CD14-positive monocyte (primary cell): ENCODE results near the gene PPFIA1. TPM values are rescaled to one million over a fixed set of nuclear protein-coding genes. Genes with fewer than 3 reads are reported as not detected.
A peak's percentile ranks its signal among the peaks of the same experiment; 100 is the strongest.

Experiments
- DNase-seq, 3 donors: peaks; one replicate each; pipeline ENCODE4 v3.0.0-alpha.2; 2011 to 2022
- H2AFZ ChIP-seq: 2 replicates; pipeline ENCODE4 v1.6.0; 2012; ENCODE audit warnings: mild to moderate bottlenecking, low read depth, low read length, inconsistent platforms; ENCODE audit not compliant: insufficient read depth, poor library complexity, severe bottlenecking
- H3K27ac ChIP-seq, 2 donors: 1 replicate in 1 of 2; 2 replicates in 1 of 2; pipeline ENCODE4 v1.5.1; 2012 to 2013; ENCODE audit warnings: low read length in 2 of 2, control low read depth in 1 of 2, inconsistent platforms in 1 of 2, low read depth in 1 of 2, mild to moderate bottlenecking in 1 of 2
- H3K27me3 ChIP-seq, 2 donors: one replicate each; pipeline versions ENCODE4 v1.6.0 to v1.6.1; 2011 to 2013; ENCODE audit warnings: low read length in 2 of 2; ENCODE audit not compliant: control insufficient read depth in 2 of 2, insufficient read depth in 2 of 2
- H3K36me3 ChIP-seq, 2 donors: replicated peaks in 1 of 2; 1 replicate in 1 of 2; 2 replicates in 1 of 2; pipeline versions ENCODE4 v1.5.1 to v1.6.1; 2012 to 2013; ENCODE audit warnings: low read length in 2 of 2, control low read depth in 1 of 2, inconsistent platforms in 1 of 2, mild to moderate bottlenecking in 1 of 2; ENCODE audit not compliant: insufficient read depth in 2 of 2, control insufficient read depth in 1 of 2
- H3K4me1 ChIP-seq, 2 donors: 1 replicate in 1 of 2; 2 replicates in 1 of 2; pipeline versions ENCODE4 v1.5.1 to v1.6.1; 2012 to 2013; ENCODE audit warnings: low read length in 2 of 2, control low read depth in 1 of 2, inconsistent platforms in 1 of 2, mild to moderate bottlenecking in 1 of 2, moderate library complexity in 1 of 2; ENCODE audit not compliant: insufficient read depth in 2 of 2, control insufficient read depth in 1 of 2
- H3K4me2 ChIP-seq: replicated peaks from 2 replicates; pipeline ENCODE3; 2012; ENCODE audit warnings: low read length, moderate library complexity, mild to moderate bottlenecking; ENCODE audit not compliant: poor library complexity, severe bottlenecking; ENCODE audit errors: extremely low read depth
- H3K4me3 ChIP-seq, 3 experiments: fragments of 200-600 bp in 1 of 3; sonication (generic) in 1 of 3; replicated peaks in 1 of 3; 1 replicate in 2 of 3; 2 replicates in 1 of 3; pipeline ENCODE4 v1.5.1; 2011 to 2013; ENCODE audit warnings: low read length in 3 of 3, mild to moderate bottlenecking in 3 of 3, control low read depth in 2 of 3, low read depth in 2 of 3, inconsistent platforms in 1 of 3, moderate library complexity in 1 of 3
- H3K79me2 ChIP-seq: 2 replicates; pipeline ENCODE4 v1.6.0; 2012; ENCODE audit warnings: mild to moderate bottlenecking, control low read depth, inconsistent platforms, low read length, moderate library complexity; ENCODE audit not compliant: insufficient read depth
- H3K9ac ChIP-seq: 2 replicates; pipeline ENCODE4 v1.6.0; 2017; ENCODE audit warnings: low read length, mild to moderate bottlenecking; ENCODE audit not compliant: insufficient read depth, poor library complexity, severe bottlenecking
- H3K9me3 ChIP-seq, 2 donors: replicated peaks in 1 of 2; 1 replicate in 1 of 2; 2 replicates in 1 of 2; pipeline versions ENCODE4 v1.5.1 to v1.6.1; 2012 to 2013; ENCODE audit warnings: low read length in 2 of 2, control low read depth in 1 of 2; ENCODE audit not compliant: control insufficient read depth in 1 of 2, insufficient read depth in 1 of 2
- H4K20me1 ChIP-seq: 2 replicates; pipeline ENCODE4 v1.6.0; 2012; ENCODE audit warnings: mild to moderate bottlenecking, low read length, control low read depth, moderate library complexity; ENCODE audit not compliant: insufficient read depth
- H3K27ac Mint-ChIP-seq, 7 donors: one replicate each; pipeline ENCODE4 v1.8.0; 2020; ENCODE audit warnings: mild to moderate bottlenecking in 7 of 7, mixed read lengths in 7 of 7, moderate library complexity in 6 of 7, inconsistent platforms in 2 of 7
- H3K27me3 Mint-ChIP-seq, 3 donors: one replicate each; pipeline ENCODE4 v1.8.0; 2021 to 2022; ENCODE audit warnings: low read depth in 3 of 3, mild to moderate bottlenecking in 3 of 3, mixed read lengths in 3 of 3, moderate library complexity in 3 of 3, inconsistent platforms in 1 of 3
- H3K36me3 Mint-ChIP-seq, 2 donors: one replicate each; pipeline ENCODE4 v1.8.0; 2020; ENCODE audit warnings: mixed read lengths in 2 of 2, inconsistent platforms in 1 of 2, mild to moderate bottlenecking in 1 of 2
- H3K4me1 Mint-ChIP-seq: one replicate; pipeline ENCODE4 v1.8.0; 2020; ENCODE audit warnings: mild to moderate bottlenecking, mixed read lengths
- H3K4me3 Mint-ChIP-seq, 2 donors: one replicate each; pipeline ENCODE4 v1.8.0; 2020; ENCODE audit warnings: mild to moderate bottlenecking in 2 of 2, mixed read lengths in 2 of 2, moderate library complexity in 1 of 2
- H3K9me3 Mint-ChIP-seq, 7 donors: one replicate each; pipeline ENCODE4 v1.8.0; 2020 to 2022; ENCODE audit warnings: mixed read lengths in 7 of 7, mild to moderate bottlenecking in 6 of 7, moderate library complexity in 6 of 7, inconsistent platforms in 2 of 7
- CTCF ChIP-seq: fragments of 200-600 bp; IDR thresholded peaks from one replicate; pipeline ENCODE4 v1.8.0; 2022; ENCODE audit warnings: antibody characterized with exemption, mild to moderate bottlenecking
- WGBS: methylation state at CpG from one replicate; pipeline ENCODE4 v1.1.5; 2013; ENCODE audit warnings: missing lambda C conversion rate; ENCODE audit not compliant: insufficient coverage; 5-methylcytosine and 5-hydroxymethylcytosine counted together
- intact Hi-C, 2 donors: fragments of 100-400 bp; cut with micrococcal nuclease; formaldehyde crosslinking; loops; one replicate each; pipeline versions ENCODE4 v1.15.0 to v1.15.1; 2023
- polyA plus RNA-seq, 3 donors: library from polyadenylated mRNA; depleted of rRNA in 1 of 3; unstranded in 2 of 3; stranded (reverse) in 1 of 3; fragments of 300-500 nt in 2 of 3; fragments of >200 nt in 1 of 3; fragmentation: Illumina TruSeq in 2 of 3; gene quantifications; 1 replicate in 2 of 3; 2 replicates in 1 of 3; pipeline ENCODE4 v1.2.3, GENCODE V29; 2012 to 2021

Gene PPFIA1
- polyA plus RNA-seq, 3 donors, result 7.5 to 65.7 (median 15.5) TPM

- H3K4me2 ChIP-seq, result peak overlapping the region; percentile 41
- peaks cover 14 to 16% of the 10 kb centered on the region in 2 donors for H3K4me1 ChIP-seq
- Mint-ChIP-seq H3K4me1 (peaks cover 16% of the 10 kb centered on the region), H3K36me3 (peaks cover 0 to 2% of the 10 kb centered on the region in 2 donors), H3K27ac (peak overlapping the region in 3 of 7 donors; percentile 21 to 60 (median 58)), H3K9me3 (peaks cover 0 to 4% (median 2%) of the 10 kb centered on the region in 7 donors), H3K4me3 (peak overlapping the region in 1 of 2 donors; percentile 82), H3K27me3 (peaks cover 88 to 99% (median 95%) of the 10 kb centered on the region in 3 donors)
- peaks cover 0 to 9% of the 10 kb centered on the region in 2 donors for H3K9me3 ChIP-seq
- no peaks in the 10 kb centered on the region for H3K79me2 ChIP-seq
- peaks cover 32 to 96% of the 10 kb centered on the region in 2 donors for H3K27me3 ChIP-seq
- no peaks in the 10 kb centered on the region for H3K36me3 ChIP-seq
- H3K4me3 ChIP-seq, result no peak overlapping the region
- no peak overlapping the region for H2AFZ ChIP-seq
- no peak overlapping the region for H3K27ac ChIP-seq
- intact Hi-C loops, result no loop called here
- TF ChIP-seq CTCF, result peak; percentile 14
- DNase-seq, result no peak
- H4K20me1 ChIP-seq, result peaks cover 17% of the 10 kb centered on the region
- 81% methylated on average over 7 of the region's 10 CpGs for WGBS
- no peak overlapping the region for H3K9ac ChIP-seq
Measured at GRCh38 chr11:70415191-70415590, 144.7 kb downstream of the PPFIA1 start.

GRCh38 chr11:70415642-70416395 lies 145.3 kb downstream of the PPFIA1 start:
- no peak overlapping the region for H3K9ac ChIP-seq
- H3K4me1 ChIP-seq, result peaks cover 14 to 16% of the 10 kb centered on the region in 2 donors
- intact Hi-C loops, result loop anchor here in 1 of 2 donors (1.0 kb wide), 1 partner anchor 16 kb away; no protein-coding TSS in a partner anchor
- peak overlapping the region in 1 of 3 experiments; percentile 11 for H3K4me3 ChIP-seq
- H2AFZ ChIP-seq, result no peak overlapping the region
- peaks cover 16% of the 10 kb centered on the region for H3K4me1 Mint-ChIP-seq
- peaks cover 0 to 4% (median 2%) of the 10 kb centered on the region in 7 donors for H3K9me3 Mint-ChIP-seq
- TF ChIP-seq CTCF, result no peak
- H3K4me2 ChIP-seq, result peak overlapping the region; percentile 41
- no peaks in the 10 kb centered on the region for H3K36me3 ChIP-seq
- peaks cover 87 to 99% (median 95%) of the 10 kb centered on the region in 3 donors for H3K27me3 Mint-ChIP-seq
- 29% methylated on average over 16 of the region's 25 CpGs for WGBS
- DNase-seq, result peak; percentile 53 to 85 (median 81)
- peaks cover 0 to 2% of the 10 kb centered on the region in 2 donors for H3K36me3 Mint-ChIP-seq
- peaks cover 0 to 6% of the 10 kb centered on the region in 2 donors for H3K9me3 ChIP-seq
- H3K27ac ChIP-seq, result no peak overlapping the region
- peaks cover 16% of the 10 kb centered on the region for H4K20me1 ChIP-seq
- peak overlapping the region; percentile 64 to 82 for H3K4me3 Mint-ChIP-seq
- peaks cover 28 to 96% of the 10 kb centered on the region in 2 donors for H3K27me3 ChIP-seq
- no peaks in the 10 kb centered on the region for H3K79me2 ChIP-seq
- peak overlapping the region in 6 of 7 donors; percentile 42 to 89 (median 59) for H3K27ac Mint-ChIP-seq
